ENCODE results near the gene ETS1.

DNA sequence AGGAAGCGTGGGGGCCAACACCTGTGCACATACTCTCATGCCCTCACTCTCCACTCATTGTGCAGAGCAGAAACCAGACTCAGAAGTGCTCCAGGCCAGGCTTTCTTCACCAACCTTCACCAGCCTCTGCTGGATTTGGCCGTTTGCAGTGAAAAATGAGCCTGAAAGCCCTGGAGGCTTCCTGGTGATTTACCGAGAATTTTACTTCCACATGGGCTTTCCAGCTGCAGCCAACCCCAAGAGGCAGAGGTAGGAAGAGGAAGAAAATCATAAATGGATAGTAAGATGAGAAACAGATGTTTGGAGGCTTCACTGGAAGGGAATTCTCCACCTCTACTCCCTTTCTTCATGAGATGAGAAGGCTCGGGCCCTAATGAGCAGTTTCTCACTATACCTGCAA is 155.4 kb downstream of the ETS1 start:
- TF ChIP-seq, protein P1, sequence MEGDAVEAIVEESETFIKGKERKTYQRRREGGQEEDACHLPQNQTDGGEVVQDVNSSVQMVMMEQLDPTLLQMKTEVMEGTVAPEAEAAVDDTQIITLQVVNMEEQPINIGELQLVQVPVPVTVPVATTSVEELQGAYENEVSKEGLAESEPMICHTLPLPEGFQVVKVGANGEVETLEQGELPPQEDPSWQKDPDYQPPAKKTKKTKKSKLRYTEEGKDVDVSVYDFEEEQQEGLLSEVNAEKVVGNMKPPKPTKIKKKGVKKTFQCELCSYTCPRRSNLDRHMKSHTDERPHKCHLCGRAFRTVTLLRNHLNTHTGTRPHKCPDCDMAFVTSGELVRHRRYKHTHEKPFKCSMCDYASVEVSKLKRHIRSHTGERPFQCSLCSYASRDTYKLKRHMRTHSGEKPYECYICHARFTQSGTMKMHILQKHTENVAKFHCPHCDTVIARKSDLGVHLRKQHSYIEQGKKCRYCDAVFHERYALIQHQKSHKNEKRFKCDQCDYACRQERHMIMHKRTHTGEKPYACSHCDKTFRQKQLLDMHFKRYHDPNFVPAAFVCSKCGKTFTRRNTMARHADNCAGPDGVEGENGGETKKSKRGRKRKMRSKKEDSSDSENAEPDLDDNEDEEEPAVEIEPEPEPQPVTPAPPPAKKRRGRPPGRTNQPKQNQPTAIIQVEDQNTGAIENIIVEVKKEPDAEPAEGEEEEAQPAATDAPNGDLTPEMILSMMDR (optimal IDR thresholded peaks at IDR 0.05 in 1 of 3, IDR thresholded peaks at IDR 0.05 in 1 of 3, conservative IDR thresholded peaks at IDR 0.05 in 1 of 3; ENCODE audit: extremely low read depth in 1 of 3, insufficient read depth in 2 of 3, low read length in 3 of 3), result no peak
- no peak for TF ChIP-seq EZH2 (IDR thresholded peaks at IDR 0.05; ENCODE audit: low read length)

Data from keratinocyte (primary cell).